ENCODE data around the gene THSD4.

The THSD4 gene

DNA sequence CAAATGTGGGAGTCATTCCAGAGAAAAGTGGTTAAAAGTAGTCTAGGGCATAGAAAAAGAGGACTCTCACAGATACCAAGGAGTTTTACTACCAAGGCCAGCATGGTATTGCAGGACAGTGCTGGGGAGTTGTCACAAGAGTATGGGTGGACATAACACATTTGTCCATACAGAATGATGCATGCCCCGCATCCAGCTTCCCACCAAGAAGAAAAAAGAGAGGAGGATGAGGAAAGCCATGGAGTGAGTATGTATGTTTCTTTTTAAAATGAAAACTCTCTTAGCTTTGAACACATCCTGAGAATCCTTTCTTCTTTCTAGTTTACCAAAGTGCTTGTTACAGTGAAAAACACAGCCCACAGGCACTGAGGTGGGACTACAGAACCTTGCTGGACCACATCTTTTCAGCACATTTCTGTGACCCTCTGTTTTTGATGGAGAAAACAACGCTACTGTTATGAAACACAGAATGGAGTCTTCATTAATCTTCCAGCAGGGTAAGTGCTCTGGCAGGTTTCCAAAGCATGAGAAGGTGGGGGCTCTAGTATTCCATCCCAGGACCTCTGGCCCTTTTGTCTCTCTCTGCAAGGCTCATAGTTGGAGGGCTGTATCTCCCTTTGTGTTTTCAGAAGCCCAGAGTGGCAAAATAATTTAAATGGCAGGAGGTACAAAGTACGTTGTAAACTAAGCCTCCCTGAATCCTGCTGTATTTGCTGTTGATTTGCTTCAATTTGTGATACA, 707.8 kb downstream of the THSD4 start:
- Histone ChIP-seq H3K4me3 (ENCODE audit: low read depth in 1 of 5, low read length in 5 of 5) (peak overlapping the region in 1 of 5 donors; percentile 5), H3K27me3 (ENCODE audit: control insufficient read depth in 5 of 5, insufficient read depth in 4 of 5, low read length in 5 of 5) (no peaks in the 10 kb centered on the region), H3K36me3 (ENCODE audit: control insufficient read depth in 5 of 5, insufficient read depth in 5 of 5, low read length in 5 of 5) (peaks cover 31 to 49% (median 43%) of the 10 kb centered on the region in 5 donors), H3K9me3 (ENCODE audit: control insufficient read depth in 5 of 5, low read length in 5 of 5) (peaks cover 8 to 39% (median 23%) of the 10 kb centered on the region in 5 donors), H3K4me1 (ENCODE audit: control insufficient read depth in 5 of 5, insufficient read depth in 5 of 5, low read length in 5 of 5) (no peaks in the 10 kb centered on the region), H3K9ac (ENCODE audit: low read length in 5 of 5) (no peak overlapping the region), H3K27ac (ENCODE audit: low read depth, low read length) (no peak overlapping the region)

DNA sequence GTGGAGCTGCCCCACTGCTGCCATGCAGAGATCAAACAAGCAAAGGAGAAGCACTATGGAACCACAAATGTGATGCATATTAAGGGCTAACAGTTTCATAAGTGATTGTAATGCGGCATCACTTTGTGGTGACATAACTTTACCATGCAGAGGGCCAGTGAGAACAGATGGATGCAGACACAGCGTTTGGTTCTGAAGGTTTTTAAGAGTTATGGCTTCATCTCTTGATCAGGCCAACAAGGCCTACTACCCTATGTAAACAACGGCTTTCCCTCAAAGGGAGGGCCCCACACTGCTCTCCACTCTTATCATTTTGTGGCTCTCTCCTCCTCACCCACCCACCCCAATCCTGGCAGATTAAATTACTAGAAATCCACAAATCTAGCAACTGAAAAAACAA, 708.5 kb downstream of the THSD4 start:
- Histone ChIP-seq H3K4me1 (ENCODE audit: control insufficient read depth in 5 of 5, insufficient read depth in 5 of 5, low read length in 5 of 5) (no peaks in the 10 kb centered on the region), H3K27me3 (ENCODE audit: control insufficient read depth in 5 of 5, insufficient read depth in 4 of 5, low read length in 5 of 5) (no peaks in the 10 kb centered on the region), H3K4me3 (ENCODE audit: low read depth in 1 of 5, low read length in 5 of 5) (no peak overlapping the region), H3K9ac (ENCODE audit: low read length in 5 of 5) (no peak overlapping the region), H3K36me3 (ENCODE audit: control insufficient read depth in 5 of 5, insufficient read depth in 5 of 5, low read length in 5 of 5) (peaks cover 37 to 57% (median 50%) of the 10 kb centered on the region in 5 donors), H3K27ac (ENCODE audit: low read depth, low read length) (no peak overlapping the region), H3K9me3 (ENCODE audit: control insufficient read depth in 5 of 5, low read length in 5 of 5) (peaks cover 8 to 34% (median 23%) of the 10 kb centered on the region in 5 donors)

DNA sequence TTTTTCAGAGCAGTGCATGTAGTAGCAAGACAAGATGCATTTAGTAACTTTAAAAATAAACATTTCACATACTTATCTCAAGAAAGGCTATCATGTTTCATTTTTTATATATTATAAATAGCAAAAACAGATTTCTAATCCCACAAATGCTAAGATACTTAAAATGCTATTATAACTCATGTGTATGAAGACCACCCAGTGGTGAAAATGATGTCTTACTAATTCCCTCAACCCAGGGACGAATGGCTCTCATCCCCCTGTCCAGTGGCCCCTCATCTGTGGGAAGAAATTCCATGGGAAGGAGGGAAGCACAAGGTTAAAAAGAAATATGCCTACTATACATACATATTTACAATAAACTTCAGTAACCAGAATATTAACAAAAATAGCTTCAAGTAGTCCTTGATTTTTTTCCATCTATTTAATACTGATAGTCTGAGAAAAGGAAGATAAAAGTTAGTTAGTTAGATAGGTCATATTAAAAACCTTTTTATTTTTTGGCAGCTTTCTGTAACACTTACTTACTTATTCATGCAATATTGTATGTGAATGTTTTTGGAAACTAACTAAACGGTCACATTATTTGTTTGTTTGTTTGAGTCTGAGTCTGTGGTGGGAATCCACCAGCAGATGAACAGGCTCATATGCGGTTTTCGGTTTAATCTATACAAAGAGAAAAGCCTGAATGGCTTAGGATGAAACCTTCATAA, 709.9 kb downstream of the THSD4 start:
- Histone ChIP-seq H3K27ac (ENCODE audit: low read depth, low read length) (no peak overlapping the region), H3K9me3 (ENCODE audit: control insufficient read depth in 5 of 5, low read length in 5 of 5) (peaks cover 8 to 29% (median 20%) of the 10 kb centered on the region in 5 donors), H3K4me3 (ENCODE audit: low read depth in 1 of 5, low read length in 5 of 5) (no peak overlapping the region), H3K9ac (ENCODE audit: low read length in 5 of 5) (peak overlapping the region in 1 of 5 donors; percentile 10), H3K27me3 (ENCODE audit: control insufficient read depth in 5 of 5, insufficient read depth in 4 of 5, low read length in 5 of 5) (no peaks in the 10 kb centered on the region), H3K4me1 (ENCODE audit: control insufficient read depth in 5 of 5, insufficient read depth in 5 of 5, low read length in 5 of 5) (no peaks in the 10 kb centered on the region), H3K36me3 (ENCODE audit: control insufficient read depth in 5 of 5, insufficient read depth in 5 of 5, low read length in 5 of 5) (peaks cover 49 to 70% (median 61%) of the 10 kb centered on the region in 5 donors)

DNA sequence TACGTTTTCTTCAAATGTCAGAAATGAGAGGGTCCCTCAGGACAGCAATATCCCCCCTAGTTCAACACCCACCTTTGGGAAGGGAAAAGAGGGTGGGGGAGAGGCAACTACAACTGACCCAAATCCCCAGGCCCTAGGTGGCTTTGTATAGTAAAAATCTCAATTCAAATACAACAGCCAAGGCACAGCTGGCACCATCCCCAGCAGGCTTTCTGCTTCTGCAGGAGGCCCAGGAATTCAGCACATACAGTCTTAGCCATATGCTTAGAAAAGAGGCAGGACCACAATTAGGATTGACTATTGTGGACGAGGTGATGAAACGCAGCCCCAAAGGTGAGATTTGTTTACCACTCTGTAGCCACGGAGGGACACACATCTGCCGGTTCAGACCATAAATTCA, 710.9 kb downstream of the THSD4 start:
- Histone ChIP-seq H3K36me3 (ENCODE audit: control insufficient read depth in 5 of 5, insufficient read depth in 5 of 5, low read length in 5 of 5) (peaks cover 50 to 72% (median 61%) of the 10 kb centered on the region in 5 donors), H3K27me3 (ENCODE audit: control insufficient read depth in 5 of 5, insufficient read depth in 4 of 5, low read length in 5 of 5) (no peaks in the 10 kb centered on the region), H3K4me1 (ENCODE audit: control insufficient read depth in 5 of 5, insufficient read depth in 5 of 5, low read length in 5 of 5) (no peaks in the 10 kb centered on the region), H3K27ac (ENCODE audit: low read depth, low read length) (no peak overlapping the region), H3K9me3 (ENCODE audit: control insufficient read depth in 5 of 5, low read length in 5 of 5) (peaks cover 8 to 23% (median 18%) of the 10 kb centered on the region in 5 donors), H3K9ac (ENCODE audit: low read length in 5 of 5) (no peak overlapping the region), H3K4me3 (ENCODE audit: low read depth in 1 of 5, low read length in 5 of 5) (no peak overlapping the region)

DNA sequence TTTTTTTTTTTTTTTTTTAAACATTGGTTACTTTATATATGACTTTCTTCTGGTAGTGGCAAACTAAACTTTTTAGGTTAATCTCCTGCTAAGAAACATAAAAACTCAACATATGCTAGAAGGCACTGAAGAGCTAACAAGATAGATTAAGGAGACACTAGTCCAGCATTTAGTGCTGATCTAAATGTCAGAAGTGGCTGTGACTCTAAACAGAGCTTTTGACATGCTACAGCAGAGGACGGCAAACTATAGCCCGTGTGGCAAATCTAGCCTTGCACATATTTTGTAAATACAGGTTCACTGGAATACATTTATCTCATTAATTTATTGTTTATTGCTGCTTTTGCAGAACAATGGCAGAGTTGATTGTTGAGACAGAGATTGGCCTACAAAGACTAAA, 715.7 kb downstream of the THSD4 start:
- no peak overlapping the region for H3K4me3 ChIP-seq (ENCODE audit: low read depth in 1 of 5, low read length in 5 of 5)
- H3K36me3 ChIP-seq (ENCODE audit: control insufficient read depth in 5 of 5, insufficient read depth in 5 of 5, low read length in 5 of 5), result peaks cover 29 to 44% (median 39%) of the 10 kb centered on the region in 5 donors

More for the DNA sequence above, 715.7 kb downstream of the THSD4 start:
- no peak overlapping the region for H3K27ac ChIP-seq (ENCODE audit: low read depth, low read length)
- H3K9ac ChIP-seq (ENCODE audit: low read length in 5 of 5), result no peak overlapping the region
- no peaks in the 10 kb centered on the region for H3K27me3 ChIP-seq (ENCODE audit: control insufficient read depth in 5 of 5, insufficient read depth in 4 of 5, low read length in 5 of 5)
- H3K4me1 ChIP-seq (ENCODE audit: control insufficient read depth in 5 of 5, insufficient read depth in 5 of 5, low read length in 5 of 5), result no peaks in the 10 kb centered on the region
- H3K9me3 ChIP-seq (ENCODE audit: control insufficient read depth in 5 of 5, low read length in 5 of 5), result no peaks in the 10 kb centered on the region
